ENCODE results near the gene KNDC1.

- TF ChIP-seq CTCF (IDR thresholded peaks at IDR 0.05) = no peak
- TF ChIP-seq POLR2A (IDR thresholded peaks at IDR 0.05) = no peak
Observed at GRCh38 chr10:133165556-133166503, 5.8 kb downstream of the KNDC1 start.
